GM10248 (cell line): Measurements from ENCODE around the gene NR2F1-AS1.

Experiments
- CTCF ChIA-PET: fragments of 300-600 bp; sonication (Branson Sonifier 250); formaldehyde crosslinking; extraction: SDS; loops from one replicate; lab custom pipeline; 2021; ENCODE audit warnings: antibody characterized with exemption; lab: Yijun Ruan, JAX
- POLR2A ChIA-PET: fragments of 350-650 bp; sonication (Branson Sonifier 250); formaldehyde crosslinking; extraction: SDS; loops from one replicate; lab custom pipeline; 2020; ENCODE audit warnings: antibody characterized with exemption; lab: Yijun Ruan, JAX
- DNase-seq: peaks from one replicate; pipeline ENCODE4 v3.0.0; 2012; ENCODE audit errors: extremely low spot score
- TF ChIP-seq, protein P1 (sequence below): IDR thresholded peaks from 2 replicates; pipeline ENCODE4 v1.5.1; 2012; ENCODE audit warnings: mild to moderate bottlenecking, low read depth; ENCODE audit errors: extremely low read depth, missing control alignments, control extremely low read depth

The NR2F1-AS1 gene

DNA sequence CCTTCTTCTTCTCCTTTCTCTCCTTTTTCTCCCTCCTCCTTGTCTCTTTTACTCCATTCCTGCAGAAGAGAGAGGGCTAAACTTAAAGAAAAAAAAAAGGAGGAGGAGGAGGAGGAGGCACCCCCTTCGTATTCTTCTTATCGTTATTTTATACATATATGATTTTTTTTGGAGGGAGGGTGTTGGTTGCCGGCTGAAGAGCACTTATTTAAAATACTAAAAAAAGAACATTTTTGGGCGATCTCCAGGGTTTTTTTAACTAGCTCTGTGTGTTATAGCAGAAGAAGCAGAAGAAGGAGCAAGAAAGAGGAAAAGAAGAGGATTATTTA lies 2.4 kb upstream of the NR2F1-AS1 start:
- TF ChIP-seq, protein P1, sequence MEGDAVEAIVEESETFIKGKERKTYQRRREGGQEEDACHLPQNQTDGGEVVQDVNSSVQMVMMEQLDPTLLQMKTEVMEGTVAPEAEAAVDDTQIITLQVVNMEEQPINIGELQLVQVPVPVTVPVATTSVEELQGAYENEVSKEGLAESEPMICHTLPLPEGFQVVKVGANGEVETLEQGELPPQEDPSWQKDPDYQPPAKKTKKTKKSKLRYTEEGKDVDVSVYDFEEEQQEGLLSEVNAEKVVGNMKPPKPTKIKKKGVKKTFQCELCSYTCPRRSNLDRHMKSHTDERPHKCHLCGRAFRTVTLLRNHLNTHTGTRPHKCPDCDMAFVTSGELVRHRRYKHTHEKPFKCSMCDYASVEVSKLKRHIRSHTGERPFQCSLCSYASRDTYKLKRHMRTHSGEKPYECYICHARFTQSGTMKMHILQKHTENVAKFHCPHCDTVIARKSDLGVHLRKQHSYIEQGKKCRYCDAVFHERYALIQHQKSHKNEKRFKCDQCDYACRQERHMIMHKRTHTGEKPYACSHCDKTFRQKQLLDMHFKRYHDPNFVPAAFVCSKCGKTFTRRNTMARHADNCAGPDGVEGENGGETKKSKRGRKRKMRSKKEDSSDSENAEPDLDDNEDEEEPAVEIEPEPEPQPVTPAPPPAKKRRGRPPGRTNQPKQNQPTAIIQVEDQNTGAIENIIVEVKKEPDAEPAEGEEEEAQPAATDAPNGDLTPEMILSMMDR, result no peak
- CTCF ChIA-PET, result interaction anchor here (0.7 to 2.1 kb wide), 5 partner anchors 13 to 316 kb away, joined by 3 to 9 read pairs (median 4); no protein-coding TSS in a partner anchor
- DNase-seq, result no peak
- POLR2A ChIA-PET, result no interaction called here

DNA sequence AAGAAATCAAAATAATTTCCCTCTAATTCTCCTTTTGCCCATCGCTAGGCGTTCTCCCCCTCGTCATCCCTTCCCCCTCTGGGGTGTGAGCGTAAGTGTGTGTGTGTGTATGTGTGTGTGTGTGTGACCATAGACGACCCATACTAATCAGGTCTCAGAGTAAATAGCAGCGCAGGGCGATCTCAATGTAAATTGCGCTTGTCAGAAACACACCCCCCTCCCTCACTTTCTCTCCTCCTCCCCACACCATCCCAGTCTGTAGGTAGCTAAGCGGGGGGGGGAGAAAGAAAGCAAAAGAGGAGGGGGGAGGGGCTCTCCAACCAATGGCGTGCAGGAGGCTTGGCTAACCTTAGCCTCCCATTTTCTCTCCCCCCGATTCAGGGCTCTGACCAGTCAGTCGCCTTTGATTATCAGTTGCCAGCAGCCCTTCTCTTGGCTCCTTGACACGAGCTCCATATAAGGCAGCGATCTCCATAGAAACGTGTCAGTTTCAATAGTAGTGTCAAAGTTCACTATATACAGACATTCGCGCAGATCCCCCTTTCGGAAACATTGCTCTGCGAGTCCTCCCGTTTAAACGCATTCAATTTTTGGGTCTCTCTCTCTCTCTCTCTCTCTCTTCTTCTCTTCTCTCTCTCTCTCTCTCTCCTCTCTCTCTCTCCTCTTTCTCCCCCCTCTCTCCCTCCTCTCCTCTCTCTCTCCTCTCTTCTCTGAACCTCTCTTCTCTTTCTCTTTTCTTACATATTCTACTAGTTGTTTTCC lies 1.8 kb upstream of the NR2F1-AS1 start, which contains the start of gene NR2F1:
NR2F1 (plus strand) TSS at position 546 of the 762 bp plus-strand sequence. CDS start 1,802 bp downstream, outside the sequence.
- POLR2A ChIA-PET, result no interaction called here
- CTCF ChIA-PET, result interaction anchor here (0.7 to 2.1 kb wide), 5 partner anchors 13 to 316 kb away, joined by 3 to 9 read pairs (median 4); no protein-coding TSS in a partner anchor
- TF ChIP-seq, protein P1, result no peak
- no peak for DNase-seq

DNA sequence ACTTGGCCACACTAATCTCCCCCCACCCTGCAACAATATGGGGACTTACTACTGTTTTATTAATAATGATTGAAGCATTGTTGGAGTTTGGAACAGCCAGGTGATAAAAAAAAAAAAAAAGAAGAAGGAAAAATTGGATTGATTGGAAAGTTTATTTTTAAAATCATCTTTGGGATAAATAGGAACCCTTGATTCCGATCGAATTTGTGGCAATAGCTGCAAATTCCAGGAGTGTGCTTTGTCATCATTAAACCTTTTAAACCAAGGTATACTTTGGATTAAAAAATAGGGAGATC lies 1.1 kb upstream of the NR2F1-AS1 start:
- no peak for DNase-seq
- ChIA-PET POLR2A (no interaction called here), CTCF (interaction anchor here (1.3 to 2.1 kb wide), 4 partner anchors 14 to 219 kb away, joined by 3 to 9 read pairs (median 6); no protein-coding TSS in a partner anchor)
- TF ChIP-seq, protein P1, result no peak

DNA sequence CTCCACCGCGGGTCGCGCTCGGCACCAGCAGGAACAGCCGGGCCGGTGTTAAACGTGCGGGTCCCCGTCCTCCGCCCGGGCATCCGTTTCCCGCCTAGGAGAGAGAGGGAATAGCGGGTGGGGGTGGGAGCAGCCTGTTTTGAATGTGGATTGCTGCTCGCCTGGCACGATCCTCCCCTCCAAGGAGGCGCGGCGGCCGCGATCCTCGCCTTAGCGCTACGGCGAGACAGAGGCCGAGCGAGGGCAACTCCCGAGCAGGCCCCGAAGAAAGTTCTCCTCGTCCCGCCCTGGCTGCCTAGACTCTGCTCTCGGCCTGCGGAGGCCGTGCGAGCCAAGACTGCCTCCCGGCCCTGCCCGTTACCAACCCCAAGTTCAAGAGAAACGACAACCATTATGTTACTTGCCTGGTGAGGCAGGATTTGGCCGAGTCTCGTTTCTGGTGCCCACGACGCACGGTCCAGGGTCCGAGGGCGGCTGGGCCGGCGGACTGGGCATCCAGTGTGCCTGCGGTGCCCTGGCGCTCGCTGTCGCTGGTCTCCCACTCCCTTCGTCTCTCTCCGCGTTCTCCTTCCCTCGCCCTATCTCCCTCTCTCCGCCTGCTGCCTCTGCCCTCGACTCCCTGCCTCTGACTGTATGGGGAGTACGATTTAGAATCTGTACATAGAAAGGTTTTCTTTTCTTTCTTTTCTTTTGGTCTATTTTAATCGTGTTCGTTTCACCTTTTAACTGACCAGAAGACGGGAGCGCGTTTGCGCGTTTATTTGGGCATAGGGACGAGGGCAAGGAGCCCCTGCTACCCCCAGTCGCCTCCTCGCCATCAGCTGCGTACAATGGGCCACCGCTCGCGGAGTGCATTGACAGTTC lies 724 bp downstream of the NR2F1-AS1 start:
- peak; percentile 31 for DNase-seq
- TF ChIP-seq, protein P1, result no peak
- POLR2A ChIA-PET, result no interaction called here
- CTCF ChIA-PET, result interaction anchor here (0.8 to 4.5 kb wide), 3 partner anchors 20 to 223 kb away, joined by 3 to 29 read pairs (median 3); no protein-coding TSS in a partner anchor

DNA sequence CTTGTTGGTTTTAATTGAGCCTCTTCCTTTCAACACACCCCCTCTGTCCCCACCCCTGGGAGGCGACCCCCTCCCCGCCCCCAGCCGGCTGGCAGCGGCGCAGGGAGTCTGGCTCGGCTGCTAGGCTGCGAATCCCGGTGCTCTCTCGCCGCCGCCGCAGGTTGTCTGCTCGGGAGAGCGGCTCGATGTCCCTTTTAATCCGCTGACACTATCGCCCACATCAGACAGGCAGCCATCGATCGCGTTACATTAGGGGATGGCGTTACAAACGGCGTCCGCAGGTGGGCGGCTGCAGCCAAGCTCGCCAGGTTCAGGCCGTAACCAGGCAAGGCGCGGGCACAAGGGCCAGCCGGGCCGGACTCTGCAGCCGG lies 1.3 kb downstream of the NR2F1-AS1 start:
- CTCF ChIA-PET, result interaction anchor here (1.2 to 4.5 kb wide), 4 partner anchors 15 to 224 kb away, joined by 3 to 29 read pairs (median 4); no protein-coding TSS in a partner anchor
- DNase-seq, result no peak
- POLR2A ChIA-PET, result no interaction called here

More for the DNA sequence above, 1.3 kb downstream of the NR2F1-AS1 start:
- TF ChIP-seq, protein P1, result no peak
